Right atrium auricular region (tissue), 2 donors: ENCODE data around the gene PRADC1. TPM values are rescaled to one million over a fixed set of nuclear protein-coding genes. Genes with fewer than 3 reads are reported as not detected.

Source experiments
- DNase-seq: peaks from one replicate; pipeline ENCODE4 v3.0.0-alpha.2; 2019; ENCODE audit warnings: low spot score
- H3K27ac ChIP-seq, 2 donors: fragments of 200-600 bp; sonication (generic); 1 replicate in 1 of 2; 2 replicates in 1 of 2; pipeline ENCODE4 v1.5.1; 2016 to 2019
- H3K27me3 ChIP-seq, 2 donors: fragments of 200-600 bp; sonication (generic); one replicate each; pipeline versions ENCODE4 v1.5.1 to v1.6.0; 2017 to 2019
- H3K36me3 ChIP-seq: fragments of 200-600 bp; sonication (generic); one replicate; pipeline ENCODE4 v1.5.1; 2016
- H3K4me1 ChIP-seq, 2 donors: fragments of 200-600 bp; sonication (generic); one replicate each; pipeline versions ENCODE4 v1.5.1 to v1.6.0; 2017 to 2019
- H3K4me3 ChIP-seq, 2 donors: fragments of 200-600 bp; sonication (generic); 1 replicate in 1 of 2; 2 replicates in 1 of 2; pipeline ENCODE4 v1.5.1; 2017 to 2019; ENCODE audit warnings: mild to moderate bottlenecking in 1 of 2, moderate library complexity in 1 of 2
- H3K9me3 ChIP-seq, 2 donors: fragments of 200-600 bp; sonication (generic); one replicate each; pipeline ENCODE4 v1.5.1; 2019
- total RNA-seq, 2 donors: library from RNA; depleted of rRNA; stranded (reverse); fragments of >200 nt; gene quantifications; one replicate each; pipeline ENCODE4 v1.1.0, GENCODE V29; 2016
- TF ChIP-seq, protein P1 (sequence below), 2 donors: fragments of 200-600 bp; sonication (generic); IDR thresholded peaks; one replicate each; pipeline ENCODE4 v1.5.1; 2019; ENCODE audit warnings: antibody characterized with exemption in 2 of 2

Gene PRADC1
- total RNA-seq, 2 donors from 2014 or later = 49.5 to 124 TPM

- H3K4me1 ChIP-seq = peaks cover 0 to 16% of the 10 kb centered on the region in 2 donors
- H3K36me3 ChIP-seq = no peaks in the 10 kb centered on the region
- H3K27me3 ChIP-seq = no peaks in the 10 kb centered on the region
- DNase-seq = no peak
- no peaks in the 10 kb centered on the region for H3K9me3 ChIP-seq
- H3K27ac ChIP-seq = no peak overlapping the region
- TF ChIP-seq, protein P1, sequence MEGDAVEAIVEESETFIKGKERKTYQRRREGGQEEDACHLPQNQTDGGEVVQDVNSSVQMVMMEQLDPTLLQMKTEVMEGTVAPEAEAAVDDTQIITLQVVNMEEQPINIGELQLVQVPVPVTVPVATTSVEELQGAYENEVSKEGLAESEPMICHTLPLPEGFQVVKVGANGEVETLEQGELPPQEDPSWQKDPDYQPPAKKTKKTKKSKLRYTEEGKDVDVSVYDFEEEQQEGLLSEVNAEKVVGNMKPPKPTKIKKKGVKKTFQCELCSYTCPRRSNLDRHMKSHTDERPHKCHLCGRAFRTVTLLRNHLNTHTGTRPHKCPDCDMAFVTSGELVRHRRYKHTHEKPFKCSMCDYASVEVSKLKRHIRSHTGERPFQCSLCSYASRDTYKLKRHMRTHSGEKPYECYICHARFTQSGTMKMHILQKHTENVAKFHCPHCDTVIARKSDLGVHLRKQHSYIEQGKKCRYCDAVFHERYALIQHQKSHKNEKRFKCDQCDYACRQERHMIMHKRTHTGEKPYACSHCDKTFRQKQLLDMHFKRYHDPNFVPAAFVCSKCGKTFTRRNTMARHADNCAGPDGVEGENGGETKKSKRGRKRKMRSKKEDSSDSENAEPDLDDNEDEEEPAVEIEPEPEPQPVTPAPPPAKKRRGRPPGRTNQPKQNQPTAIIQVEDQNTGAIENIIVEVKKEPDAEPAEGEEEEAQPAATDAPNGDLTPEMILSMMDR (IDR thresholded peaks at IDR 0.05) = no peak
- H3K4me3 ChIP-seq = no peak overlapping the region
These were observed 22.3 kb downstream of the PRADC1 start for GRCh38 chr2:73210696-73211095.

DNA sequence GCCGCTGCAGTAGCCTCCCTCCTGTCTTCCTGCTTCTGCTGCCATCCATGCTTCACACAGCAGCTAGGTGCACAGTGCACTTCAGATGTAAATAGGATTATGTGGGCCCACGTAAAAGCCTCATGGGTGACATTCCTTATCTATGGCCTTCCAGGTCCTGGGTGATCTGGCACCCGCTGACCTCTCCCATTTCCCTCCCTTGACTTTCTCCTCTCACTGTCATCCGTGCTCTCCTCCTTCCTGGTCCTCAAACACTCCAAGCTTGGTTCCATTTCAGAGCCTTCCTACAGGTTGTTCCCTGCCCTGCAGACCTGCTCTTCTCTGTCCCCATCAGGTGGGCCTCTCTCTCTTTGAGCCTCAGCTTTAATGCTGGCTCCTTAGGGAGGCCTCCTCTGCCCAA is 23.0 kb downstream of the PRADC1 start:
- H3K36me3 ChIP-seq = no peaks in the 10 kb centered on the region
- no peak for DNase-seq
- H3K4me1 ChIP-seq = peaks cover 0 to 12% of the 10 kb centered on the region in 2 donors
- H3K9me3 ChIP-seq = no peaks in the 10 kb centered on the region
- TF ChIP-seq, protein P1 (IDR thresholded peaks at IDR 0.05) = no peak
- no peak overlapping the region for H3K27ac ChIP-seq
- no peaks in the 10 kb centered on the region for H3K27me3 ChIP-seq
- no peak overlapping the region for H3K4me3 ChIP-seq

DNA sequence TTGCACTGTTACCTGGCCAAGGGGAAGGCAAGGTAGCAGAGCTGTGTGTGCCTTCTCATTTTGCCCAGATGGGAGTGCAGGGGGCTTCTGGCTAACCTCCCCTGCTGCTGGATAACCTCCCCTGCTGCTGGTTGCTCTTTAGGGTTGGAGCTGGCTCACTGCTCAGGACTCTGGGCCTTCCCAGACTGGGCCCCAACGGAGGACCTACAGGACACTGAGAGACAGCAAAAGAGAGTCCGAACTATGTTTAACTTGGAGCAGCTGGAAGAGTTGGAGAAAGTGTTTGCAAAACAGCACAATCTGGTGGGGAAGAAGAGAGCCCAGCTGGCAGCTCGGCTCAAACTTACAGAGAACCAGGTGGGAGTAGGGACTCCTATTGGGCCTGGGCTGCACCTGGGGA is 24.8 kb downstream of the PRADC1 start:
- no peaks in the 10 kb centered on the region for H3K36me3 ChIP-seq
- no peaks in the 10 kb centered on the region for H3K9me3 ChIP-seq
- peaks cover 0 to 1% of the 10 kb centered on the region in 2 donors for H3K4me1 ChIP-seq
- H3K27me3 ChIP-seq = peaks cover 2 to 10% of the 10 kb centered on the region in 2 donors
- TF ChIP-seq, protein P1 (IDR thresholded peaks at IDR 0.05) = no peak
- no peak for DNase-seq
- H3K4me3 ChIP-seq = no peak overlapping the region
- no peak overlapping the region for H3K27ac ChIP-seq

DNA sequence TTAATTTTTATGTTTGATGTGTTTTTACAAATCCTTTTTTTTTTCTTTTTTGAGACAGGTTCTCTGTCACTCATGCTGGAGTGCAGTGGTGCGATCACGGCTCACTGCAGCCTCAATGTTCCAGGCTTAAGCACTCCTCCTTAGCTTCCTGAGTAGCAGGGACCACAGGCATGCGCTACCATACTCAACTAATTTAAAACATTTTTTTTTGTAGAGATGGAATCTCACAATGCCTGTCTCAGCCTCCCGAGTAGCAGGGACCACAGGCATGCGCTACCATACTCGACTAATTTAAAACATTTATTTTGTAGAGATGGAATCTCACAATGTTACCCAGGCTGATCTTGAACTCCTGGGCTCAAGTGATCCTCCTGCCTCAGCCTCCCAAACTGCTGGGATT is 27.4 kb downstream of the PRADC1 start:
- no peak for DNase-seq
- TF ChIP-seq, protein P1 (IDR thresholded peaks at IDR 0.05) = no peak
- no peaks in the 10 kb centered on the region for H3K9me3 ChIP-seq
- H3K4me3 ChIP-seq = no peak overlapping the region
- peaks cover 0 to 16% of the 10 kb centered on the region in 2 donors for H3K4me1 ChIP-seq
- no peak overlapping the region for H3K27ac ChIP-seq
- peaks cover 11 to 31% of the 10 kb centered on the region in 2 donors for H3K27me3 ChIP-seq
- H3K36me3 ChIP-seq = no peaks in the 10 kb centered on the region

DNA sequence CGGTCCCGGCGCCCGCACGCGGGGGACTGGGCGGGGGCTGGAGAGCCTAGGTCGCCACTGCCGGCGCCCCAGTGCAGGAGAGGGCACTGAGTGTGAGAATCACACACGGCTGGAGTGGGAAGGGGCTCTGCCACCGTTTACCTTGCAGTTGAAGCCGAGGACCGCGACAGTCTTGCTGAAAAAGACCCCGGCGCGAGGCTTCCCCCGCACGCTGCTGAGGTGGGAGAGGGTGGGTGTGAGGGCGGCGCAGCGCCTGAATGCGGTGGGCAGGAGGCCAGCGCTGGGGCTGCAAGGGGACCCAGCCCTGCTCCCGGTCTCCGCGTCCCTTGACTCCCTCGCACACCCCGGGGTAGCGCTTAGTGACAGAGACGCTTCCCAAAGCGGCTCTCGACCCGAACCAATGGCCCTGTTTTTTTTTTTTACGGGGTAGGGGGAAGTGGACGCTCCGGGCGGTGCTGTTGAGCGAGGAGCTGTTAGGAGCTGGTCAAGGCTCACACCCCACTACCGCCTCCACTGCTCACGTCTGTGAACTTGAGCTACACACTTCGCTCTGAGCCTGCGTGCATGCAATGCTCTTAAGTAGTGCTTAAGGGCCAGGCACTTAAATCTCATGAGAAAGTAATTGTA is 29.9 kb downstream of the PRADC1 start:
- Histone ChIP-seq H3K4me1 (peaks cover 0 to 16% of the 10 kb centered on the region in 2 donors), H3K27me3 (peaks cover 11 to 31% of the 10 kb centered on the region in 2 donors)

More for the DNA sequence above, 29.9 kb downstream of the PRADC1 start:
- DNase-seq = no peak
- H3K9me3 ChIP-seq = no peaks in the 10 kb centered on the region
- H3K4me3 ChIP-seq = peak overlapping the region in 1 of 2 donors; percentile 39
- TF ChIP-seq, protein P1 (IDR thresholded peaks at IDR 0.05) = no peak
- no peak overlapping the region for H3K27ac ChIP-seq
- no peaks in the 10 kb centered on the region for H3K36me3 ChIP-seq
